HG03442 (cell line): ENCODE results near the gene NR3C1.
A peak's percentile ranks its signal among the peaks of the same experiment; 100 is the strongest.

ENCODE experiments used
- ATAC-seq: cut with Tn5 transposase; IDR thresholded peaks from one replicate; pipeline ENCODE4 v1.9.1; 2021; ENCODE audit warnings: mild to moderate bottlenecking, moderate library complexity; ENCODE audit not compliant: unreplicated experiment

NR3C1 gene

DNA sequence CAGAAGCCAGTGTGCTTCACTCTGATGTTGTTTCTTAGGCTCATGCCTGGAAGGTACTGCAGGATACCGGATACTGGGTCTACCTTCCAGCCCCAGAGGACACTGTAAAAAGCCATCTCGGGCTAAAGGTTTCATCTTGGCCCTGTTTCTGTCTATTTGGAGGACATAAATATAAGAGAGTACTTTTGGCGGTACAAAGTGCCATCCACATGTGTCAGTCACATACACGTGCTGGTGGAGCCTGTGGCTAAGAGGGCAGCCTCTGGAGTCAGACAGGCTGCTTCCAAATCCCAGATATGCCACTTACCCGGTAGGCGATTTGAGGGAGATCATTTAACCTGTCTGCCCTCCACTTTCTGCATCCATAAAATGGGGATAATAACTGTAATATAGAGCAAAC, 160.4 kb downstream of the NR3C1 start:
- ATAC-seq, result no peak

- ATAC-seq, result no peak
Measured at GRCh38 chr5:143241892-143242291, 161.6 kb downstream of the NR3C1 start.

DNA sequence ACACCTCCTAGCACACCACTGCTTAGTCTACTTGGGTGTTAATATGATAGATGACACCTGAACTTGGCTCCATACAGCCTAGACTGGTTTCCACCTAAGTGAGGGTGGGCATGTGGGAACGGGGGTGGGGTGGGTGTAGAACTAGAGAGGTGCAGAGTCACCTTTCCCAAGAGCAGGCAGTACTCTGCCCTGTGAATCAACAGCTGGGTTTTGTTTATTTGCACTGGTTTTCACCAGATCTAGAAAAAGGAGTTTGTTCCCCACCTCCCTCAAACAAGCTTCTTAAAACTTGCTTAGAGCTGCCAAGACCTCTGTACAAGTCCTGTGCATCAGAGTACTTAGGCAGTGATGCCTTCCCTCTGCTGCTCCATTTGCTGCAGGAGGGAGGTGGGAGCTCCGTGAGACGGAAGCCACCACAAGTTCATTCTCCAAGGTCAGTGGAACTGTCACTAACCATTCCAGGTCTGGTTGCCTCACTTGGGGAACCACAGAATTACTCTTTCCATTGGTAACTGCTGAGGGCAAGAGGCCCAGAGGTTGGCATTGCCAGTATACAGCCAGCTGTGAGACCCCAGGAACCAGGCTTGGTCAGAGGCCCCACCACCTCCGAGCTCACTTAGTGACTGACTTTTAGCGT, 163.5 kb downstream of the NR3C1 start:
- ATAC-seq, result no peak

GRCh38 chr5:143238620-143239019, 164.9 kb downstream of the NR3C1 start:
- ATAC-seq, result no peak

DNA sequence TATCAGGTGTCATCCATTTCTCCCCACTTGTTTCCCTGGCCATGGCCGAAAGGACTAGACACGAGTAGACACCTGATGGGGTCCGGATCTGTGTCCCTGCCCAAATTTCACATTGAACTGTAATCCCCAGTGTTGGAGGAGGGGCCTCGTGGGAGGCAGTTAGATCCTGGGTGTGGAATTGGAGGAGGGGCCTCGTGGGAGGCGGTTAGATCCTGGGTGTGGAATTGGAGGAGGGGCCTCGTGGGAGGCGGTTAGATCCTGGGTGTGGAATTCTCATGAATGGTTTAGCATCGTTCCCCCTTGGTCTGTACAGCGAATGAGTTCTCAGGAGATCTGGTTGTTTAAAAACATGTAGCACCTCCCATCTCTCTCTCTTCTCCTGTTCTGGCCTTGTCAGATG, 165.8 kb downstream of the NR3C1 start:
- ATAC-seq, result no peak

DNA sequence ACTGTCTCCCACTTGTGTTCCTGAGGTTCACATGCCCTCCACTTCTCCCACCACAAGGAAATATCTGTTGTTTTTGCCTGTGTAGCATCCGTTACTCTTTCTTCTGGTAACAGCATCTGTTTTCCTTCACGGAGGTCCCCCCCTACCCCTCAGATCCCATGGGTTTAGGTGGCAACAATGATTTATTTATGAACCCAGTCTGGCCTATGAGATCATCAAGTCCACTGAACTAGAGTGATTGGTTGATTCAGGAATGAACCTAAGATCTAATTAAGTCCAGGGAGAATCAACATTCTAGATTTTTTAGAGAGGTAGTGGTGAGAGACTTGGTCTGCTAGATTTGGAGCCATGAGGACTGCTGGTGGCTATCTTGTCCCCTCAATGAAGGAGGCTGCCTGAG, 166.8 kb downstream of the NR3C1 start:
- ATAC-seq, result no peak

DNA sequence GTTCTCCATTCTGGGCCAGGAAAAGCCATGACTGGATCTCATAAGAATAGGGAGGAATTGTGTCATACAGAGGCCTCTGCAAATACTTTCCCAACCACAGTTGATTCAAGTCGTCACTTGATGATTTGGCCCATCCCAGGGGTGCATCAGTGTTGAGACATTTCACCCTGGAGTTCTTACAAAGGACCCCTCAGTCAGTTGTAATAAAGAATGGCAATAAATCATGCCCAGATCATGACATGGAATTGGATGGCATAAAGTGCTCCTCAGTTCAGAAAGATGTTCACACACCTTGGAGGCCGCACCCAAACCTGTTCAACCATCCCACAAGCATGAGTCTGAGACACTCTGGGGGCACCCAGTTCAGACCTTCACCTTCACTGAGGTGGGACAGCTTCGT, 168.1 kb downstream of the NR3C1 start:
- ATAC-seq, result no peak

DNA sequence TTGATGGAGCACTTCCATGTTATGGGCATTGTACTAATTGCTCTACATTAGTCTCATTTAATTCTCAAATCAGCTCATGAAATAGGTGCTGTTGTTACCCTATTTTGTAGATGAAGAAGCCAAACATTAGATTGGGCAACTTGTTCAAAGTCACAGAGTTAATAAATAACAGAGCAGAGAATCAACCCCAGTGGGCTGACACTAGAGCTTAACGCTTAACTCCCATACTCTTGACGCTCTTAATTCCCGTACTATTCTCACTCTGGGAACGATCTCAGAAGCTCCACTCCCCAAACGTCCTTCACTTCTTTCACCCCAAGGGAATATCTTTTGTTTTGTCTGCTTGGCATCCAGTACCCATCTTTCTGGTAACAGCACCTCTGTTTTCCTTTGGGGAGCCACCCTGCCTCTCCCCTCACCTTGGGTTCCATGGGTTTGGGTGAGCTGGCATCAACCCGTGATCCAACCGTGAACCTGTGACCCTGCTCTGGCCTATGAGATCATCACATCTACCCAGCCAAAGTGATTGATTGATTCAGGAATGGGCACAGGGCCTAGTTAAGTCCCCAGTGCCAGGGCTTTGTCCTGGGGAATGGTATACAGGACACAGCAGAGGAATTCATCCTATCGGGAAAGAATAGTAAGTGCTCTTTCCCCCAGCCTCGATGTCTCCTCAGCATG, 169.2 kb downstream of the NR3C1 start:
- ATAC-seq, result no peak

DNA sequence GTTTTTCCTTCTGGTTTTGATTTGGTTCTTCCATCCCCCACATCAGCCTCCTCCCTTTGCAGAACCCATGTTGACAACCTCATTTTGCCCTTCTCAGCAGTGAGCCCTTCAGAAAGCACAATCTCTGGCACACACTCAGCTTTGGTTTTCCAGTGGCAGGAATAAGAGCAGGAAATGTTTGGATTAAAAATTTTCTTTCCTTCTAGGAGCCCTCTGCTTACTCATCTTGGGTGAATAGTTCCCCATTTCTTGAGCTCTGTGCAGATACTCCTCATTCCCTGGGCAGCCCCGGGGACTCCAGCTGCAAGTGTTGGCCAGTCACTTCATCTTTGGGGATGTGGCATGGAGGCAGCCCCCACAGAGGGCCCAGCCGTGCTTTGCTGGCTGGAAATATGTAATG, 170.5 kb downstream of the NR3C1 start:
- ATAC-seq, result no peak

GRCh38 chr5:143231973-143232812, 171.3 kb downstream of the NR3C1 start:
- no peak for ATAC-seq

DNA sequence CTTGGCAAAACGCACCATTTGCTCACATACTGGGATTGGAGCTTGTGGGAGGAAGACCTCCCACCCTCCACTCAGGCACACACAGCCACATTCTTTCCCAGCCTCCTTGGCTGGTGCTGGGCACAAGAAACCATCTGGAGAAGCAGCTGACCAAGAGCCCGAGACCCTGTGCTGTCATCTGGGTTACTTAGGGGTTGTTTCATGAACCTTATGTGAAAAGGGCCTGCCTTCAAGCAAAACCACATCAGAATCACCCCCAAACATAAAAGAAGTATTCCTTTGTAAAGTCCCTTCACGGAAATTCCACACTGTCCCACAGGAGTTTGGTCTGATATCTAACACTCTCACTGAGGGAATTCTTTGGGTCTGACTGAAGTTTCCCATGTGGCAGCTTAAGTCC, 172.1 kb downstream of the NR3C1 start:
- no peak for ATAC-seq

DNA sequence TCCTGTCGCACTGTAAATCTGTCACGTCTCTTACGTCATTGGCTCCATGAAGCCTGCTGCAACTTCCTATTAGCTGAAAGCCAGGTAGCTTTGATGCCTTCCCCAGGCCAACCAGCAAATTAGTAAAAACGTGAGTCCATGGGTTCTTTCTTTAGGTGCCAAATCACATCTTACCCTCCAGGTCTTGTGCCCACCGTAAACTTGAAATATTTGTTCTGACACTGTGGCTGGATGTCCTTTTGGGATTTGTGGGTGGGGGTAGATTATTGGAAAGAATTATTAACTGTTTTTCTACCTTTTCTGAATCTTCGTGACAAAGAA, 172.8 kb downstream of the NR3C1 start:
- no peak for ATAC-seq

DNA sequence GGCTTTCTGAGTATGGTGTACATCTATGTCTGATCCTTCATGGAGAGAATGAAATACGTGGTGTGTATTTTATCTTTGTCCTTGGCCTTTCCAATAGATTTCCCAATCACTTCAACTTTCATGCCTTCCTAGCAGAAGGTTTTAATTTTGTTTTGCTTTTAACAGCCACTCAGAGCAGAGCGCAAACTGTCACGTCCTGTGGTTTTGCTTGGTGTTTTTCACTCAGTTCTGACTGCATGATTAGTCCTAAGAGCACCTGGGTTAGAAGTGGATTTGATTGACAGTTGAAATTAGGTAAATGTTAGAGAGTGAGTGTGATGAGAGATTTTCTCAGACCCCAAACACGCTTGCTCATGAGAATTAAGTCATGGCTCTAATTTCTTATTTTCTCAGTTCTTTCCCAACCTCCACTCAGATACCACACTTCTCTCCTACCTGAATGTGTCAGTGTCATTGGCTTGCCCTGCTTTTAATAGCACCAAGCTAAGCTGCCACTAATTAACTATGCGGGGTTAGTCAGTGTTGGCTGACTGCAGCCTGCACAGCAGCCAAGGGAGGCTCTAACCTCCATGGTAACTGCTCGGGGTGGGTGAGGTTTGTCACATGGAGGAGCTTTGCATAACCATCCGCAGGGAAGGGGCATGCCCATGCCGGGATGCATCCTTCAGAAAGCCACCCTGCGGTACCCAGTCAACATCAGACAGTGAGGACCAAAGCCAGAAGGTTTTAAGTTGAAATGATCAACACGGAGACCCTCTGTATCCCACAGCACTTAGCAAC, 173.4 kb downstream of the NR3C1 start:
- peak; percentile 91 for ATAC-seq

- peak; percentile 43 for ATAC-seq
Measured at GRCh38 chr5:143229426-143229895, 174.0 kb downstream of the NR3C1 start.

DNA sequence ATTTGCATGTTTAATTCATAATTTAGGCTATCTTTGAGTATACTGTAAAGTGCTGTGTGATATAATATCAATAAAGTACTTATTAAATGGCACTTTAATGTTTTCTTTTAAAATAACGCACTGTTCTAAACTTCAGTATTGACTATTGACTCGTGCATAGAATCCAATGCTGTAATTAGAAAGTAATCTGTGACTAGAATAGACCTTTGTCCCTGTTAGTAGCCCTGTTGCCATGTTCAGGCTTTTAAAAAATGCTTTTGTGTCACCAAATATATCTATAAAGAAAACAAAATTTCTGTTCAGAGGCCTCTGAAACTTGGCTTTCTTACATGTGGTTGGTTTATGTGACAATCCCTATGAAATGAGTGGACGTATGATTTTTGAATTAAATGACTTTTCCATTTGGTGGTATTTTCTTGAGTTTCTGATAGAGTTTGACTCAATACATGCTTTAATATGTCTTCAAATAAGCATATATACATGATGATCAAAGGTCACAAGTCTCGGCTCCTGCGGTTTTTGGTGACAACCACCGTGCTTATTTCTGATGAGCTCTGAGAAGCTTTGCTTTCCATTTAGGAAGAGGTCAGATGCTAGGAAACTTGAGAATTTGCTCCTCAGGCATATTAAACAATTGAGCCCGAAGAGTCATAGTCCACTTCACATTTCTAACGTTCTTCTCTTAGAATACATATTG, 174.7 kb downstream of the NR3C1 start:
- no peak for ATAC-seq
